Hepatocyte (in vitro differentiated cells): ENCODE results near the gene ECSIT. TPM values are rescaled to one million over a fixed set of nuclear protein-coding genes. Genes with fewer than 3 reads are reported as not detected.
A peak's percentile ranks its signal among the peaks of the same experiment; 100 is the strongest.

Experiments
- DNase-seq: peaks from one replicate; pipeline ENCODE4 v3.0.0-alpha.2; 2016; ENCODE audit warnings: low spot score
- H2AFZ ChIP-seq: fragments of 200-600 bp; sonication (generic); 2 replicates; pipeline ENCODE4 v1.6.0; 2016; ENCODE audit warnings: antibody characterized with exemption, mild to moderate bottlenecking
- H3K27ac ChIP-seq: fragments of 200-600 bp; sonication (generic); 2 replicates; pipeline ENCODE4 v1.5.1; 2016; ENCODE audit warnings: mild to moderate bottlenecking
- H3K27me3 ChIP-seq: fragments of 200-600 bp; sonication (generic); 2 replicates; pipeline ENCODE4 v1.6.1; 2016
- H3K36me3 ChIP-seq: fragments of 200-600 bp; sonication (generic); replicated peaks from 2 replicates; pipeline ENCODE4 v1.5.1; 2016; ENCODE audit warnings: low read depth; ENCODE audit not compliant: insufficient read depth
- H3K4me1 ChIP-seq: fragments of 200-600 bp; sonication (generic); 2 replicates; pipeline ENCODE4 v1.5.1; 2016; ENCODE audit warnings: mild to moderate bottlenecking, moderate library complexity; ENCODE audit not compliant: insufficient read depth
- H3K4me2 ChIP-seq: fragments of 200-600 bp; sonication (generic); 2 replicates; pipeline ENCODE4 v1.6.0; 2016
- H3K4me3 ChIP-seq: fragments of 200-600 bp; sonication (generic); 2 replicates; pipeline ENCODE4 v1.5.1; 2016; ENCODE audit warnings: mild to moderate bottlenecking
- H3K79me2 ChIP-seq: fragments of 200-600 bp; sonication (generic); 2 replicates; pipeline ENCODE4 v1.6.0; 2017; ENCODE audit warnings: mild to moderate bottlenecking
- H3K9me2 ChIP-seq: fragments of 200-600 bp; sonication (generic); replicated peaks from 2 replicates; pipeline ENCODE4 v1.6.0; 2017; ENCODE audit warnings: mild to moderate bottlenecking; ENCODE audit not compliant: insufficient read depth
- H3K9me3 ChIP-seq: fragments of 200-600 bp; sonication (generic); 2 replicates; pipeline ENCODE4 v1.5.1; 2016; ENCODE audit warnings: low read depth, mild to moderate bottlenecking
- H4K20me1 ChIP-seq: fragments of 200-600 bp; sonication (generic); 2 replicates; pipeline ENCODE4 v1.6.0; 2016; ENCODE audit warnings: mild to moderate bottlenecking; ENCODE audit not compliant: insufficient read depth, poor library complexity, severe bottlenecking
- CTCF ChIP-seq: fragments of 200-600 bp; sonication (generic); IDR thresholded peaks from 2 replicates; pipeline ENCODE4 v1.5.1; 2016; ENCODE audit warnings: antibody characterized with exemption, mild to moderate bottlenecking; ENCODE audit not compliant: poor library complexity
- EZH2 ChIP-seq: fragments of 200-600 bp; sonication (generic); IDR thresholded peaks from 2 replicates; pipeline ENCODE4 v1.6.1; 2016; ENCODE audit warnings: antibody characterized with exemption, mild to moderate bottlenecking, borderline replicate concordance
- EZH2phosphoT487 ChIP-seq: fragments of 200-600 bp; sonication (generic); IDR thresholded peaks from one replicate; pipeline ENCODE4 v1.6.1; 2018; ENCODE audit warnings: antibody characterized with exemption, mild to moderate bottlenecking, low read depth, moderate library complexity; ENCODE audit not compliant: unreplicated experiment, severe bottlenecking
- WGBS: methylation state at CpG from one replicate; pipeline ENCODE4 v1.1.6; 2016; ENCODE audit warnings: low lambda C conversion rate; ENCODE audit errors: missing lambda C conversion rate; 5-methylcytosine and 5-hydroxymethylcytosine counted together
- microRNA-seq: library from miRNA; unstranded; fragments of <30 nt; microRNA quantifications from one replicate; pipeline ENCODE4, GENCODE V29; 2017
- polyA plus RNA-seq: library from polyadenylated mRNA; unstranded; fragments of >200 nt; fragmentation: Nextera tagmentation; extraction: Ambion mirVana; gene quantifications from 2 replicates; pipeline ENCODE4 v1.2.1, GENCODE V29; 2016
- small RNA-seq: library from RNA; depleted of rRNA; stranded (forward); fragments of <200 nt; gene quantifications from one replicate; pipeline ENCODE3, GENCODE V24; 2014
- total RNA-seq: library from RNA; depleted of rRNA; stranded (reverse); fragments of >200 nt; gene quantifications from 2 replicates; pipeline ENCODE4 v1.2.3, GENCODE V29; 2014

Gene ECSIT
- total and polyA plus RNA-seq, 2 experiments from 2014 or later = 23.2 to 32.5 TPM

DNA sequence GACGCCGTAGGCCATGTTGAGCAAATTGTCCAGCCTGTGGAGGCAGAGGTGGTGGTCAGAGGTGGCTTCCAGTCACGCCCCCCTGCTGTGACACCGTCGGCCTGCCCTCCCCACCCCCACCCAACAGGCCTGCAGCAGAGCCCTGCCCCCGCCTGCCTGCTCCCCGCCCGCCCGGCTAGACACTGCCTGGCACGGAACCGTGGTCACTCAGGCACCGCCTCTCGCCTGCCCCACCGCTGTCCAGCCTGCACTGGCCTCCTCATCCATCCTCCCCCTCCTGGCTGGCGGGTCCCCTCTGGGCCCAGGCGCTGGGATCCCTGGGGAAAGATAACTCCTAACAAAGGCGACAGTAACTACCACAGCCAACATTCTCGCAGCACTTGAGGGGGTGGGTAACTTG lies 71.8 kb downstream of the ECSIT start:
- H3K4me1 ChIP-seq = no peaks in the 10 kb centered on the region
- H4K20me1 ChIP-seq = no peaks in the 10 kb centered on the region
- DNase-seq = peak; percentile 45
- H3K36me3 ChIP-seq = no peaks in the 10 kb centered on the region
- no peaks in the 10 kb centered on the region for H3K9me2 ChIP-seq
- no peak overlapping the region for H3K4me2 ChIP-seq
- 24% methylated on average over 6 of the region's 18 CpGs for WGBS
- no peak overlapping the region for H3K27ac ChIP-seq
- no peaks in the 10 kb centered on the region for H3K9me3 ChIP-seq
- H2AFZ ChIP-seq = no peak overlapping the region
- no peak overlapping the region for H3K4me3 ChIP-seq
- H3K79me2 ChIP-seq = no peaks in the 10 kb centered on the region
- H3K27me3 ChIP-seq = no peaks in the 10 kb centered on the region
- TF ChIP-seq EZH2 (no peak), EZH2phosphoT487 (no peak), CTCF (no peak)

DNA sequence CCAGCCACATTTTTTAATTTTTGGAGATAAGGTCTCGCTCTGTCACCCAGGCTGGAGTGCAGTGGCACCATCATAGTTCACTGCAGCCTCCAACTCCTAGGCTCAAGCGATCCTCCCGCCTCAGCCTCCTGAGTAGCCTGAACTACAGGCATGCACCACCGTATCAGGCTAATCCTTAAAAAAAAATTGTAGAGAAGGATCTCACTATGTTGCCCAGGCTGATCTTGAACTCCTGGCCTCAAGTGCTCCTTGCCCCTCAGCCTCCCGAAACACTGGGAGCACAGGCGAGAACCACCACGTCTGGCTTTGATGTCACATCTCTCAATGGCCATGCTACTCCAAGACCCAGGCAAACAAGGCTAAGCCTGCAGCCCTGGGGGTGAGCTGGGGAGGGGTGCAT lies 72.3 kb downstream of the ECSIT start:
- no peak for DNase-seq
- no peaks in the 10 kb centered on the region for H3K9me2 ChIP-seq
- no peaks in the 10 kb centered on the region for H3K27me3 ChIP-seq
- H3K4me3 ChIP-seq = no peak overlapping the region
- H3K4me1 ChIP-seq = peaks cover 2% of the 10 kb centered on the region
- H3K9me3 ChIP-seq = no peaks in the 10 kb centered on the region
- no peaks in the 10 kb centered on the region for H4K20me1 ChIP-seq
- no peak overlapping the region for H3K4me2 ChIP-seq
- TF ChIP-seq CTCF (no peak), EZH2 (no peak), EZH2phosphoT487 (no peak)
- no peaks in the 10 kb centered on the region for H3K79me2 ChIP-seq
- no peak overlapping the region for H2AFZ ChIP-seq
- WGBS = 91% methylated on average over 7 of the region's 7 CpGs
- H3K27ac ChIP-seq = no peak overlapping the region
- no peaks in the 10 kb centered on the region for H3K36me3 ChIP-seq

Small RNA genes lying within 50 kb of the gene (microRNA-seq; reads per million reads assigned to microRNA genes)
- not detected for gene MIR7974

Small RNA genes lying within 50 kb of the gene (small RNA-seq; reads per million reads assigned to genes)
- gene MIR7974 (0.93 reads per million, percentile 68 among the genes with 10 or more reads in this experiment), gene RN7SL833P (not detected)

Other genes starting within 250 kb of the ECSIT start
- gene TSPAN16, start 233.0 kb downstream of the ECSIT start, total RNA-seq = not detected in 2 replicates
- gene TSPAN16, start 233.0 kb downstream of the ECSIT start, polyA plus RNA-seq = not detected in 2 replicates
- 63.7 and 71.6 TPM in 2 replicates for gene RAB3D, start 189.5 kb downstream of the ECSIT start, total RNA-seq
- 27.3 and 32.6 TPM in 2 replicates for gene RAB3D, start 189.5 kb downstream of the ECSIT start, polyA plus RNA-seq
- gene TMEM205, start 182.9 kb downstream of the ECSIT start, total RNA-seq = 188 TPM in 2 replicates
- 199 and 212 TPM in 2 replicates for gene TMEM205, start 182.9 kb downstream of the ECSIT start, polyA plus RNA-seq
- 10.1 and 14.6 TPM in 2 replicates for gene CCDC159, start 182.6 kb downstream of the ECSIT start, total RNA-seq
- gene CCDC159, start 182.6 kb downstream of the ECSIT start, polyA plus RNA-seq = 27.1 and 46.3 TPM in 2 replicates
- 10.9 and 25.9 TPM in 2 replicates for gene PLPPR2, start 173.7 kb downstream of the ECSIT start, total RNA-seq
- 41.7 and 47.0 TPM in 2 replicates for gene PLPPR2, start 173.7 kb downstream of the ECSIT start, polyA plus RNA-seq
- gene SWSAP1, start 154.5 kb downstream of the ECSIT start, total RNA-seq = 2.2 and 3.1 TPM in 2 replicates
- 4.0 and 4.9 TPM in 2 replicates for gene SWSAP1, start 154.5 kb downstream of the ECSIT start, polyA plus RNA-seq
- gene EPOR, start 144.8 kb downstream of the ECSIT start, total RNA-seq = 16.6 and 20.9 TPM in 2 replicates
- gene EPOR, start 144.8 kb downstream of the ECSIT start, polyA plus RNA-seq = 34.2 and 46.8 TPM in 2 replicates
- gene RGL3, start 109.8 kb downstream of the ECSIT start, total RNA-seq = 20.6 and 27.6 TPM in 2 replicates
- gene RGL3, start 109.8 kb downstream of the ECSIT start, polyA plus RNA-seq = 55.6 and 94.8 TPM in 2 replicates
- 0.08 and 1.3 TPM in 2 replicates for gene ODAD3, start 94.0 kb downstream of the ECSIT start, total RNA-seq
- 1.4 and 1.9 TPM in 2 replicates for gene ODAD3, start 94.0 kb downstream of the ECSIT start, polyA plus RNA-seq
- gene PRKCSH, start 93.5 kb downstream of the ECSIT start, total RNA-seq = 60.0 and 85.1 TPM in 2 replicates
- gene PRKCSH, start 93.5 kb downstream of the ECSIT start, polyA plus RNA-seq = 245 and 251 TPM in 2 replicates
- 0.30 TPM in 1 of 2 replicates, not detected in the other for gene ELAVL3, start 48.1 kb downstream of the ECSIT start, total RNA-seq
- gene ELAVL3, start 48.1 kb downstream of the ECSIT start, polyA plus RNA-seq = 0.11 and 0.18 TPM in 2 replicates
- gene ZNF653, start 23.3 kb downstream of the ECSIT start, total RNA-seq = 8.4 and 9.5 TPM in 2 replicates
- gene ZNF653, start 23.3 kb downstream of the ECSIT start, polyA plus RNA-seq = 9.6 and 10.2 TPM in 2 replicates
- 12.1 and 20.1 TPM in 2 replicates for gene CNN1, start 9.7 kb upstream of the ECSIT start, total RNA-seq
- 12.6 and 12.9 TPM in 2 replicates for gene CNN1, start 9.7 kb upstream of the ECSIT start, polyA plus RNA-seq
- 28.1 and 30.3 TPM in 2 replicates for gene ELOF1, start 30.1 kb upstream of the ECSIT start, total RNA-seq
- gene ELOF1, start 30.1 kb upstream of the ECSIT start, polyA plus RNA-seq = 72.6 and 81.1 TPM in 2 replicates
- 16.6 and 18.1 TPM in 2 replicates for gene ACP5, start 48.5 kb upstream of the ECSIT start, total RNA-seq
- 6.5 and 7.2 TPM in 2 replicates for gene ACP5, start 48.5 kb upstream of the ECSIT start, polyA plus RNA-seq
- 20.7 and 21.2 TPM in 2 replicates for gene ZNF627, start 68.3 kb upstream of the ECSIT start, total RNA-seq
- 7.8 and 12.5 TPM in 2 replicates for gene ZNF627, start 68.3 kb upstream of the ECSIT start, polyA plus RNA-seq
- gene ZNF823, start 209.8 kb upstream of the ECSIT start, total RNA-seq = 10.4 and 13.9 TPM in 2 replicates
- gene ZNF823, start 209.8 kb upstream of the ECSIT start, polyA plus RNA-seq = 3.4 and 3.8 TPM in 2 replicates
- 6.2 and 6.7 TPM in 2 replicates for gene ZNF441, start 237.9 kb upstream of the ECSIT start, total RNA-seq
- gene ZNF441, start 237.9 kb upstream of the ECSIT start, polyA plus RNA-seq = 2.9 and 6.4 TPM in 2 replicates